Naive thymus-derived CD4-positive, alpha-beta T cell (primary cell): Measurements from ENCODE around the gene SPRY4. TPM values are rescaled to one million over a fixed set of nuclear protein-coding genes. Genes with fewer than 3 reads are reported as not detected.
A peak's percentile ranks its signal among the peaks of the same experiment; 100 is the strongest.

Experiments
- ATAC-seq: fragments of 150-1000 bp; cut with Tn5 transposase; 2 replicates; pipeline ENCODE4 v1.10.0; 2021; ENCODE audit warnings: mild to moderate bottlenecking, moderate library complexity
- CTCF ChIA-PET: fragments of 350-600 bp; sonication (Branson Sonifier 250); formaldehyde crosslinking; loops from one replicate; lab custom pipeline; 2021; ENCODE audit warnings: antibody characterized with exemption; lab: Charles Lee
- POLR2A ChIA-PET: fragments of 350-600 bp; sonication (Branson Sonifier 250); formaldehyde crosslinking; loops from one replicate; lab custom pipeline; 2021; ENCODE audit warnings: antibody characterized with exemption, inconsistent platforms; lab: Charles Lee
- DNase-seq, 9 donors: peaks; one replicate each; pipeline versions ENCODE4 v3.0.0 to v3.0.0-alpha.2; 2020 to 2022; ENCODE audit warnings: mixed read lengths in 1 of 9
- H3K27ac ChIP-seq: one replicate; pipeline ENCODE4 v1.7.0; 2013; ENCODE audit warnings: mild to moderate bottlenecking, low read depth, low read length, moderate library complexity
- H3K27me3 ChIP-seq, 2 donors: one replicate each; pipeline ENCODE4 v1.7.0; 2013; ENCODE audit warnings: low read length in 2 of 2, mild to moderate bottlenecking in 2 of 2, moderate library complexity in 2 of 2; ENCODE audit not compliant: control insufficient read depth in 2 of 2, insufficient read depth in 2 of 2
- H3K36me3 ChIP-seq, 3 experiments: 1 replicate in 2 of 3; 2 replicates in 1 of 3; pipeline ENCODE4 v1.7.0; 2013; ENCODE audit warnings: low read length in 3 of 3, mild to moderate bottlenecking in 3 of 3, moderate library complexity in 1 of 3; ENCODE audit not compliant: insufficient read depth in 3 of 3, control insufficient read depth in 2 of 3
- H3K4me1 ChIP-seq, 2 donors: one replicate each; pipeline ENCODE4 v1.7.0; 2013; ENCODE audit warnings: low read length in 2 of 2, mild to moderate bottlenecking in 2 of 2, moderate library complexity in 1 of 2; ENCODE audit not compliant: control insufficient read depth in 2 of 2, insufficient read depth in 2 of 2
- H3K4me3 ChIP-seq: 2 replicates; pipeline ENCODE4 v1.7.0; 2013; ENCODE audit warnings: mild to moderate bottlenecking, low read length
- H3K9me3 ChIP-seq, 3 experiments: 1 replicate in 2 of 3; 2 replicates in 1 of 3; pipeline ENCODE4 v1.7.0; 2013; ENCODE audit warnings: low read length in 3 of 3; ENCODE audit not compliant: control insufficient read depth in 2 of 3
- H3K27ac Mint-ChIP-seq, 9 donors: one replicate each; pipeline ENCODE4 v1.8.0; 2020 to 2022; ENCODE audit warnings: mixed read lengths in 9 of 9, mild to moderate bottlenecking in 8 of 9, moderate library complexity in 5 of 9, inconsistent platforms in 2 of 9
- H3K27me3 Mint-ChIP-seq, 5 donors: one replicate each; pipeline ENCODE4 v1.8.0; 2021 to 2022; ENCODE audit warnings: mixed read lengths in 5 of 5, mild to moderate bottlenecking in 1 of 5
- H3K36me3 Mint-ChIP-seq, 5 donors: one replicate each; pipeline ENCODE4 v1.8.0; 2020 to 2022; ENCODE audit warnings: mixed read lengths in 5 of 5, mild to moderate bottlenecking in 3 of 5, inconsistent platforms in 1 of 5
- H3K4me1 Mint-ChIP-seq, 7 donors: one replicate each; pipeline ENCODE4 v1.8.0; 2020 to 2022; ENCODE audit warnings: mixed read lengths in 7 of 7, mild to moderate bottlenecking in 3 of 7, inconsistent platforms in 1 of 7
- H3K4me3 Mint-ChIP-seq, 10 donors: one replicate each; pipeline ENCODE4 v1.8.0; 2020 to 2022; ENCODE audit warnings: mild to moderate bottlenecking in 10 of 10, mixed read lengths in 10 of 10, moderate library complexity in 6 of 10, inconsistent platforms in 2 of 10
- H3K9me3 Mint-ChIP-seq, 11 donors: one replicate each; pipeline ENCODE4 v1.8.0; 2020 to 2022; ENCODE audit warnings: mixed read lengths in 11 of 11, mild to moderate bottlenecking in 4 of 11, inconsistent platforms in 1 of 11, moderate library complexity in 1 of 11
- intact Hi-C, 2 donors: fragments of 100-400 bp; cut with micrococcal nuclease; formaldehyde crosslinking; loops; one replicate each; pipeline ENCODE4 v1.15.1; 2023
- polyA plus RNA-seq, 2 donors: library from polyadenylated mRNA; unstranded; fragments of 300-500 nt; fragmentation: Illumina TruSeq; gene quantifications; one replicate each; pipeline ENCODE4 v1.2.3, GENCODE V29; 2021
- total RNA-seq, 6 experiments: library from RNA in 5 of 6; stranded (reverse) in 5 of 6; gene quantifications; 1 replicate in 5 of 6; 2 replicates in 1 of 6; pipeline ENCODE4 v1.2.3 and lab custom pipeline; 2021 to 2026

The SPRY4 gene
- total and polyA plus RNA-seq, 7 experiments from 2014 or later: 0.08 to 0.34 (median 0.11) TPM; not detected in 4

GRCh38 chr5:142315096-142315900, 9.5 kb downstream of the SPRY4 start:
- ATAC-seq: no peak
- ChIA-PET CTCF (interaction anchor here (0.6 kb wide), 1 partner anchor 385 kb away, joined by 4 read pairs; no protein-coding TSS in a partner anchor), POLR2A (no interaction called here)

GRCh38 chr5:142314606-142315005, 10.2 kb downstream of the SPRY4 start:
- Mint-ChIP-seq H3K27me3 (peaks cover 0 to 17% (median 0%) of the 10 kb centered on the region in 5 donors), H3K27ac (peak overlapping the region in 1 of 9 donors; percentile 31), H3K36me3 (no peaks in the 10 kb centered on the region), H3K9me3 (no peaks in the 10 kb centered on the region), H3K4me1 (peaks cover 7 to 32% (median 23%) of the 10 kb centered on the region in 7 donors), H3K4me3 (no peak overlapping the region)
- Histone ChIP-seq H3K9me3 (no peaks in the 10 kb centered on the region), H3K27ac (no peak overlapping the region), H3K4me3 (no peak overlapping the region), H3K36me3 (no peaks in the 10 kb centered on the region), H3K27me3 (no peaks in the 10 kb centered on the region), H3K4me1 (peaks cover 0 to 22% of the 10 kb centered on the region in 2 donors)
- no peak for ATAC-seq
- CTCF ChIA-PET: interaction anchor here (0.6 kb wide), 1 partner anchor 385 kb away, joined by 4 read pairs; no protein-coding TSS in a partner anchor
- intact Hi-C loops: no loop called here
- POLR2A ChIA-PET: no interaction called here
- DNase-seq: no peak

More at GRCh38 chr5:142315096-142315900, 9.5 kb downstream of the SPRY4 start:
- Mint-ChIP-seq H3K27ac (peak overlapping the region in 1 of 9 donors; percentile 31), H3K27me3 (peaks cover under 1 to 19% (median 4%) of the 10 kb centered on the region in 5 donors), H3K4me1 (peaks cover 7 to 34% (median 26%) of the 10 kb centered on the region in 7 donors), H3K4me3 (peak overlapping the region in 3 of 10 donors; percentile 18 to 59 (median 57)), H3K36me3 (no peaks in the 10 kb centered on the region), H3K9me3 (no peaks in the 10 kb centered on the region)
- no peak for DNase-seq
- H3K27ac ChIP-seq: no peak overlapping the region
- intact Hi-C loops: no loop called here
- peaks cover 0 to 22% of the 10 kb centered on the region in 2 donors for H3K4me1 ChIP-seq
- H3K27me3 ChIP-seq: no peaks in the 10 kb centered on the region
- no peaks in the 10 kb centered on the region for H3K9me3 ChIP-seq
- no peaks in the 10 kb centered on the region for H3K36me3 ChIP-seq
- no peak overlapping the region for H3K4me3 ChIP-seq

- ChIA-PET CTCF (no interaction called here), POLR2A (no interaction called here)
- Mint-ChIP-seq H3K36me3 (no peaks in the 10 kb centered on the region), H3K27me3 (peaks cover 0 to 12% (median 0%) of the 10 kb centered on the region in 5 donors), H3K4me3 (peak overlapping the region in 1 of 10 donors; percentile 10), H3K9me3 (no peaks in the 10 kb centered on the region), H3K4me1 (peaks cover 7 to 29% (median 23%) of the 10 kb centered on the region in 7 donors), H3K27ac (no peak overlapping the region)
- ATAC-seq (no peak), DNase-seq (no peak)
- no peak overlapping the region for H3K4me3 ChIP-seq
- intact Hi-C loops: no loop called here
- H3K27ac ChIP-seq: no peak overlapping the region
- H3K27me3 ChIP-seq: no peaks in the 10 kb centered on the region
- H3K4me1 ChIP-seq: peaks cover 0 to 22% of the 10 kb centered on the region in 2 donors
- no peaks in the 10 kb centered on the region for H3K9me3 ChIP-seq
- no peaks in the 10 kb centered on the region for H3K36me3 ChIP-seq
Observed at GRCh38 chr5:142314109-142314508, 10.7 kb downstream of the SPRY4 start.

- H3K4me1 Mint-ChIP-seq: peaks cover 7 to 26% (median 23%) of the 10 kb centered on the region in 7 donors
- no peak overlapping the region for H3K4me3 ChIP-seq
- H3K27me3 Mint-ChIP-seq: peaks cover 0 to 8% (median 0%) of the 10 kb centered on the region in 5 donors
- H3K36me3 Mint-ChIP-seq: no peaks in the 10 kb centered on the region
- DNase-seq: no peak
- CTCF ChIA-PET: no interaction called here
- no peaks in the 10 kb centered on the region for H3K27me3 ChIP-seq
- POLR2A ChIA-PET: no interaction called here
- no peaks in the 10 kb centered on the region for H3K36me3 ChIP-seq
- intact Hi-C loops: no loop called here
- peaks cover 0 to 22% of the 10 kb centered on the region in 2 donors for H3K4me1 ChIP-seq
- no peak overlapping the region for H3K27ac Mint-ChIP-seq
- no peak for ATAC-seq
- H3K9me3 ChIP-seq: no peaks in the 10 kb centered on the region
- peak overlapping the region in 2 of 10 donors; percentile 10 to 16 for H3K4me3 Mint-ChIP-seq
- no peak overlapping the region for H3K27ac ChIP-seq
- no peaks in the 10 kb centered on the region for H3K9me3 Mint-ChIP-seq
Observed at GRCh38 chr5:142313682-142314081, 11.1 kb downstream of the SPRY4 start.

- POLR2A ChIA-PET: no interaction called here
- no peaks in the 10 kb centered on the region for H3K36me3 ChIP-seq
- ATAC-seq (no peak), DNase-seq (no peak)
- H3K27me3 Mint-ChIP-seq: peaks cover 0 to 5% (median 0%) of the 10 kb centered on the region in 5 donors
- CTCF ChIA-PET: no interaction called here
- no peaks in the 10 kb centered on the region for H3K9me3 ChIP-seq
- no peak overlapping the region for H3K27ac ChIP-seq
- H3K27ac Mint-ChIP-seq: no peak overlapping the region
- no peaks in the 10 kb centered on the region for H3K36me3 Mint-ChIP-seq
- peaks cover 7 to 26% (median 23%) of the 10 kb centered on the region in 7 donors for H3K4me1 Mint-ChIP-seq
- H3K4me1 ChIP-seq: peaks cover 0 to 22% of the 10 kb centered on the region in 2 donors
- H3K4me3 Mint-ChIP-seq: peak overlapping the region in 1 of 10 donors; percentile 16
- H3K27me3 ChIP-seq: no peaks in the 10 kb centered on the region
- no peaks in the 10 kb centered on the region for H3K9me3 Mint-ChIP-seq
- no peak overlapping the region for H3K4me3 ChIP-seq
- intact Hi-C loops: no loop called here
Observed at GRCh38 chr5:142313275-142313674, 11.5 kb downstream of the SPRY4 start.

- intact Hi-C loops: no loop called here
- POLR2A ChIA-PET: no interaction called here
Observed at GRCh38 chr5:142312399-142312798, 12.4 kb downstream of the SPRY4 start.

More at GRCh38 chr5:142312399-142312798, 12.4 kb downstream of the SPRY4 start:
- Mint-ChIP-seq H3K4me1 (peaks cover 7 to 25% (median 19%) of the 10 kb centered on the region in 7 donors), H3K36me3 (no peaks in the 10 kb centered on the region), H3K4me3 (no peak overlapping the region), H3K9me3 (no peaks in the 10 kb centered on the region), H3K27me3 (peaks cover 0 to 3% (median 0%) of the 10 kb centered on the region in 5 donors), H3K27ac (no peak overlapping the region)
- Histone ChIP-seq H3K4me3 (no peak overlapping the region), H3K36me3 (no peaks in the 10 kb centered on the region), H3K4me1 (peaks cover 0 to 22% of the 10 kb centered on the region in 2 donors), H3K9me3 (no peaks in the 10 kb centered on the region), H3K27ac (no peak overlapping the region), H3K27me3 (no peaks in the 10 kb centered on the region)
- no peak for DNase-seq
- CTCF ChIA-PET: no interaction called here
- no peak for ATAC-seq
